ENCODE data around the gene CSTF1. TPM values are rescaled to one million over a fixed set of nuclear protein-coding genes. Genes with fewer than 3 reads are reported as not detected.

Gene CSTF1
- total and polyA plus RNA-seq, 2 of the 8 experiments (the other 6 are each of a cell fraction or from before 2014, with no cell fraction given) = 59.4 to 83.5 TPM

GRCh38 chr20:56453352-56453751, 60.9 kb downstream of the CSTF1 start:
- Histone ChIP-seq H3K79me2 (ENCODE audit: control insufficient read depth in 1 of 2, insufficient read depth in 2 of 2, low read length in 2 of 2) (no peaks in the 10 kb centered on the region), H3K27me3 (replicated peaks in 1 of 4; ENCODE audit: control insufficient read depth in 3 of 4, extremely low read depth in 1 of 4, insufficient read depth in 3 of 4, low read length in 3 of 4) (no peaks in the 10 kb centered on the region; a peak in 2 of 7 replicates), H3K9me3 (ENCODE audit: insufficient read depth in 2 of 2, low read depth in 1 of 2, low read length in 1 of 2) (no peaks in the 10 kb centered on the region), H4K8ac (ENCODE audit: extremely low read depth, insufficient read depth, low read length) (no peak overlapping the region), H3K18ac (ENCODE audit: extremely low read depth, low read length) (no peak overlapping the region), H3K4me2 (ENCODE audit: insufficient read depth in 1 of 2, low read depth in 2 of 2, low read length in 2 of 2) (no peak overlapping the region), H3K9ac (replicated peaks in 1 of 4; ENCODE audit: extremely low read depth in 1 of 4, low read depth in 3 of 4, low read length in 3 of 4) (no peak overlapping the region), H3K4me1 (replicated peaks in 1 of 4; ENCODE audit: control insufficient read depth in 3 of 4, insufficient read depth in 4 of 4, low read length in 3 of 4) (no peaks in the 10 kb centered on the region), H4K91ac (replicated peaks; ENCODE audit: insufficient read length, low read length) (no peak overlapping the region), H4K20me1 (replicated peaks in 1 of 2; ENCODE audit: control insufficient read depth in 1 of 2, insufficient read depth in 2 of 2, low read length in 2 of 2) (peaks cover under 1 to 3% of the 10 kb centered on the region in 2 experiments), H3K56ac (replicated peaks; ENCODE audit: insufficient read length, low read depth, low read length) (no peak overlapping the region), H4K5ac (ENCODE audit: insufficient read length, low read depth, low read length) (no peak overlapping the region), H3K23ac (ENCODE audit: insufficient read length) (no peak overlapping the region), H2BK20ac (ENCODE audit: low read length) (no peak overlapping the region), H3K23me2 (ENCODE audit: low read depth, low read length) (no peaks in the 10 kb centered on the region), H2BK12ac (ENCODE audit: low read depth, low read length) (no peak overlapping the region), H2BK5ac (ENCODE audit: low read depth, low read length) (no peak overlapping the region), H3K4me3 (ENCODE audit: extremely low read depth in 1 of 4, insufficient read depth in 2 of 4, low read depth in 3 of 4, low read length in 4 of 4) (no peak overlapping the region), H3K4ac (replicated peaks; ENCODE audit: insufficient read length, low read depth, low read length) (no peak overlapping the region), H3K27ac (ENCODE audit: low read depth, low read length) (no peak overlapping the region), H2BK15ac (ENCODE audit: low read length) (no peak overlapping the region), H3K79me1 (ENCODE audit: low read depth, low read length) (no peaks in the 10 kb centered on the region), H2AFZ (ENCODE audit: low read length) (no peak overlapping the region), H3K36me3 (ENCODE audit: control insufficient read depth in 2 of 4, insufficient read depth in 4 of 4, low read length in 3 of 4) (no peaks in the 10 kb centered on the region), H2BK120ac (replicated peaks; ENCODE audit: low read depth, low read length) (no peak overlapping the region), H3K14ac (ENCODE audit: insufficient read length) (no peak overlapping the region), H2AK5ac (ENCODE audit: low read depth, low read length) (no peak overlapping the region)
- ChIA-PET POLR2A (ENCODE audit: partially characterized antibody) (no interaction called here), CTCF (ENCODE audit: partially characterized antibody) (no interaction called here)
- WGBS, 2 experiments (ENCODE audit: extremely low coverage in 1 of 2, insufficient coverage in 1 of 2, insufficient read length in 1 of 2, insufficient replicate concordance in 2 of 2, low coverage in 1 of 2, low lambda C conversion rate in 2 of 2, missing lambda C conversion rate in 1 of 2) = 87% methylated on average over 5 of the region's 5 CpGs; no CpG with 5 or more reads in 1 of the 2 experiments
- FAIRE-seq (no peak), DNase-seq (ENCODE audit: low read depth in 1 of 2, low spot score in 2 of 2) (no peak)
- TF ChIP-seq POLR2AphosphoS5 (IDR thresholded peaks at IDR 0.05; ENCODE audit: low read depth, low read length) = no peak
